ENCODE measurements around the gene COL18A1.

GRCh38 chr21:45431781-45432572 is 27.0 kb downstream of the COL18A1 start:
- TF ChIP-seq POLR2A (IDR thresholded peaks at IDR 0.05; ENCODE audit: low read length) (no peak), GATA1 (IDR thresholded peaks at IDR 0.05; ENCODE audit: low read depth, low read length) (no peak)

All from erythroblast (primary cell).